Gastroesophageal sphincter (tissue), 4 donors: ENCODE data around the gene S100A14. TPM values are rescaled to one million over a fixed set of nuclear protein-coding genes. Genes with fewer than 3 reads are reported as not detected.

Source experiments
- ATAC-seq: fragments of 150-250 bp; one replicate; pipeline ENCODE4 v1.9.1; 2016; ENCODE audit warnings: mild to moderate bottlenecking, moderate library complexity
- H3K27ac ChIP-seq, 4 donors: fragments of 200-600 bp; sonication (generic) in 3 of 4; 1 replicate in 3 of 4; 2 replicates in 1 of 4; pipeline ENCODE4 v1.5.1; 2016 to 2019
- H3K27me3 ChIP-seq: fragments of 200-600 bp; sonication (generic); one replicate; pipeline ENCODE4 v1.5.1; 2019
- H3K36me3 ChIP-seq, 2 donors: fragments of 200-600 bp; sonication (generic); one replicate each; pipeline ENCODE4 v1.5.1; 2019; ENCODE audit warnings: control low read depth in 1 of 2
- H3K4me1 ChIP-seq, 3 donors: fragments of 200-600 bp; sonication (generic); 1 replicate in 2 of 3; 2 replicates in 1 of 3; pipeline ENCODE4 v1.5.1; 2016 to 2019; ENCODE audit warnings: control low read depth in 2 of 3
- H3K4me3 ChIP-seq, 2 donors: fragments of 200-600 bp; sonication (generic); one replicate each; pipeline ENCODE4 v1.5.1; 2019; ENCODE audit warnings: mild to moderate bottlenecking in 1 of 2, moderate library complexity in 1 of 2
- H3K9me3 ChIP-seq, 3 donors: fragments of 200-600 bp; sonication (generic); one replicate each; pipeline ENCODE4 v1.5.1; 2017 to 2019; ENCODE audit warnings: control low read depth in 2 of 3
- EP300 ChIP-seq: sonication (generic); formaldehyde crosslinking; IDR thresholded peaks from one replicate; pipeline ENCODE4 v1.6.1; 2017; ENCODE audit warnings: antibody characterized with exemption, mild to moderate bottlenecking
- POLR2A ChIP-seq, 2 donors: fragments of 450-650 bp; IDR thresholded peaks; one replicate each; pipeline ENCODE4 v1.6.1; 2017; ENCODE audit warnings: antibody characterized with exemption in 2 of 2, mild to moderate bottlenecking in 2 of 2, moderate library complexity in 1 of 2
- POLR2AphosphoS5 ChIP-seq: sonication (generic); formaldehyde crosslinking; IDR thresholded peaks from one replicate; pipeline ENCODE4 v1.6.1; 2017; ENCODE audit warnings: antibody characterized with exemption
- WGBS, 2 donors: methylation state at CpG; one replicate each; pipeline ENCODE4 v1.1.5; 2018; ENCODE audit warnings: low coverage in 1 of 2; 5-methylcytosine and 5-hydroxymethylcytosine counted together
- total RNA-seq, 4 donors: library from RNA; depleted of rRNA; stranded (reverse); fragments of >200 nt; gene quantifications; one replicate each; pipeline ENCODE4 v1.1.0, GENCODE V29; 2016
- TF ChIP-seq, protein P1 (sequence below), 4 experiments: fragments of 200-600 bp in 2 of 4; fragments of 450-650 bp in 2 of 4; sonication (generic) in 1 of 4; IDR thresholded peaks; one replicate each; pipeline ENCODE4 v1.5.1; 2017 to 2019; ENCODE audit warnings: antibody characterized with exemption in 4 of 4, mild to moderate bottlenecking in 2 of 4, moderate library complexity in 2 of 4

The S100A14 gene
- total RNA-seq, 4 donors from 2014 or later, result 0.85 to 82.1 (median 5.0) TPM

DNA sequence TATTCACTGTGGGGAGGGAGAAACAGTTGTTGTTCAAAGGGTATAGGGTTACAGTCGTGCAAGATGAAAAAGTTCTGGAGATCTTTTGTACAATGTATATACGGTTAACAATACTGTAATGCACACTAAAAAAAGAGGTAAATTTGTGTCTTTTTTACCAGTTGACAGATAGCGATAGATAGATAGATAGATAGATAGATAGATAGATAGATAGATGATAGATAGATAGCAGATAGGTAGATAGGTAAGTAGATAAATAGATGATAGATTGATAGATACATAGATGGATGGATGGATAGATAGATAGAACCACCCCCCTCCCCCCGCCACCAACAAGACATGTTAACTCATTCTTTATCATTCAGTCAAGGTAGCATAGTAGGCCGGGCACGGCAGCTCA, 13.4 kb downstream of the S100A14 start:
- Histone ChIP-seq H3K27ac (no peak overlapping the region), H3K36me3 (peaks cover 0 to 28% of the 10 kb centered on the region in 2 donors), H3K9me3 (no peaks in the 10 kb centered on the region), H3K4me1 (peaks cover 0 to 7% (median 0%) of the 10 kb centered on the region in 3 donors), H3K27me3 (no peaks in the 10 kb centered on the region), H3K4me3 (no peak overlapping the region)
- ATAC-seq, result no peak
- WGBS, 2 donors, result 88 to 91% methylated on average over 4 to 6 of the region's 6 CpGs
- TF ChIP-seq EP300, result no peak
- TF ChIP-seq, protein P1, sequence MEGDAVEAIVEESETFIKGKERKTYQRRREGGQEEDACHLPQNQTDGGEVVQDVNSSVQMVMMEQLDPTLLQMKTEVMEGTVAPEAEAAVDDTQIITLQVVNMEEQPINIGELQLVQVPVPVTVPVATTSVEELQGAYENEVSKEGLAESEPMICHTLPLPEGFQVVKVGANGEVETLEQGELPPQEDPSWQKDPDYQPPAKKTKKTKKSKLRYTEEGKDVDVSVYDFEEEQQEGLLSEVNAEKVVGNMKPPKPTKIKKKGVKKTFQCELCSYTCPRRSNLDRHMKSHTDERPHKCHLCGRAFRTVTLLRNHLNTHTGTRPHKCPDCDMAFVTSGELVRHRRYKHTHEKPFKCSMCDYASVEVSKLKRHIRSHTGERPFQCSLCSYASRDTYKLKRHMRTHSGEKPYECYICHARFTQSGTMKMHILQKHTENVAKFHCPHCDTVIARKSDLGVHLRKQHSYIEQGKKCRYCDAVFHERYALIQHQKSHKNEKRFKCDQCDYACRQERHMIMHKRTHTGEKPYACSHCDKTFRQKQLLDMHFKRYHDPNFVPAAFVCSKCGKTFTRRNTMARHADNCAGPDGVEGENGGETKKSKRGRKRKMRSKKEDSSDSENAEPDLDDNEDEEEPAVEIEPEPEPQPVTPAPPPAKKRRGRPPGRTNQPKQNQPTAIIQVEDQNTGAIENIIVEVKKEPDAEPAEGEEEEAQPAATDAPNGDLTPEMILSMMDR (IDR thresholded peaks at IDR 0.05), result no peak

DNA sequence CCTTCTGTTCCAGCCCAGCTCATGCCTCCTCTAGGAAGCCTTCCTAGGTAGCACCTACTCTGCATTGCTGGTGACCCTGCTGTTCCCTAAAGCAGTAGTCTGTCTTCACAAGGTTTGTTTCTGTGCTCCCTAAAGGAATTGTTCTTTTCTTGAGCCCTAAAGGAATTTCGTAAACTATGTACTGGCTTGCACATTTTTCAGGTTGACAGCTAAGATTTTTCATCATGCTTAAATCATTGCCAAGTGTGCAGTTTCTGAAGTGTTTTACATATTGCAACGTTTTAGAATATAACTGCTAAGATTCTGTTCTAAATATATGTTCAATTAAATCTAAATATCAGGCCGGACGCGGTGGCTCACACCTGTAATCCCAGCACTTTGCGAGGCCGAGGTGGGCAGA, 16.3 kb downstream of the S100A14 start:
- 80 to 87% methylated on average over 5 to 7 of the region's 7 CpGs for WGBS, 2 donors
- Histone ChIP-seq H3K27ac (no peak overlapping the region), H3K27me3 (no peaks in the 10 kb centered on the region), H3K9me3 (no peaks in the 10 kb centered on the region), H3K4me1 (no peaks in the 10 kb centered on the region), H3K4me3 (no peak overlapping the region), H3K36me3 (no peaks in the 10 kb centered on the region)
- ATAC-seq, result no peak
- TF ChIP-seq POLR2A (IDR thresholded peaks at IDR 0.05), result no peak
- TF ChIP-seq POLR2AphosphoS5, result no peak
- TF ChIP-seq EP300, result no peak
- TF ChIP-seq, protein P1 (IDR thresholded peaks at IDR 0.05), result no peak

DNA sequence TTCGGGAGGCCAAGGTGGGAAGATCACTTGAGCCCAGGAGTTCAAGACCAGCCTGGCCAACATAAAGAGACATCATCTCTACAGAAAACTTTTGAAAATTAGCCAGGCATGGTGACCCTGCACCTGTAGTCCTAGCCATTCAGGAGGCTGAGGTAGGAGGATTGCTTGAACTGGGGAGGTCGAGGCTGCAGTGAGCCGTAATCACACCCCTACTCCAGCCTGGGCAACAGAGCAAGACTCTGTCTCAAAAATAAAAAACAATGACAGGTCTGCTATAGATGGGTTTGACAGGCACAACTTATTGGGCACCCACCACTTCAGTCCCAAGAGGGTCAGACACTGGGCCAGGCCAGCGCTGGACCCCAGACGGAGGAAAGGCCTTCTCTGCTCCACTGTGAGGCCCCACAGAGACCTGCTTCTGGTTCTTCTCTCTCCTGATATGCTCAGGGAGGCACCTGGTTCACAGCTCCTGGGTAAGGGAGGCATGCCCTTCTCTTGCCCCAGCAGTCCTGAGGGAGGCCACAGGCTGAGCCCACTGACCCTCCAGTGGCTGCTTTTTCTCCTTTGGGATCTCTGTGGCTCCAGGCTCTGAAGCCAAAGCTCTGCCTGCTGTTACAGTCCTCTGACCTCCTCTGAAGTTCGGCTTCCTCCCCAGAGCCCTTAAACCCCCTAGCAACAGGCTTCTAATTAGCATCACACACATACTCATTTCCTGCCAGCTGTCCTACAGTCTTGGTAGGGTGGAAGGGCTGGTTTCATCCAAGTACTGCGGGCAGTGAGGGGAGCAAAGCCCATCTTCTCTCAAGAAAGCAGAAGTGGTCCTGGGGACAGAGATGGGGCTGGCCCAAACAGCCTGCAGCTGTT, 17.6 kb downstream of the S100A14 start:
- 71 to 76% methylated on average over 4 to 5 of the region's 7 CpGs for WGBS, 2 donors
- ATAC-seq, result peak; percentile 48

DNA sequence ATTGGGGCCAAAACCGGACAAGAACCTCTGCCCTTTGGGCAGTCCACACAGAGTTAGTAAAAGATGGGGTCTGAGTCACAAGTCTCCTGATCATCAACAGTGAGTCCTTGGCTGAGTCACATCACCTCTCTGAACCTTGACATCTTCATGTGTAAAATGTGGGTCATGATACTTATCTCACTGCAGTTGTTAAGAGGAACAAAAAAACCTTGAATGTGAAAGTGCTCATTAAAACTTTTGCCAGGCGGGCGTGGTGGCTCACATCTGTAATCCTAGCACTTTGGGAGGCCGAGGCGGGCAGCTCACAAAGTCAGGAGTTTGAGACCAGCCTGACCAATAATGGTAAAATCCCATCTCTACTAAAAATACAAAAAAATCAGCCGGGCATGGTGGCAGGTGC, 18.9 kb downstream of the S100A14 start:
- Histone ChIP-seq H3K9me3 (no peaks in the 10 kb centered on the region), H3K27me3 (no peaks in the 10 kb centered on the region), H3K4me1 (no peaks in the 10 kb centered on the region), H3K4me3 (no peak overlapping the region), H3K27ac (no peak overlapping the region), H3K36me3 (no peaks in the 10 kb centered on the region)
- ATAC-seq, result no peak
- TF ChIP-seq POLR2A (IDR thresholded peaks at IDR 0.05) (no peak), POLR2AphosphoS5 (no peak), EP300 (no peak)
- TF ChIP-seq, protein P1 (IDR thresholded peaks at IDR 0.05), result no peak
- 84 to 91% methylated on average over 2 to 6 of the region's 6 CpGs for WGBS, 2 donors

More for the DNA sequence above, 17.6 kb downstream of the S100A14 start:
- H3K4me3 ChIP-seq, result no peak overlapping the region
- H3K9me3 ChIP-seq, result no peaks in the 10 kb centered on the region
- H3K27ac ChIP-seq, result no peak overlapping the region
- TF ChIP-seq EP300, result no peak
- TF ChIP-seq, protein P1 (IDR thresholded peaks at IDR 0.05), result no peak
- no peak for TF ChIP-seq POLR2AphosphoS5
- no peak for TF ChIP-seq POLR2A (IDR thresholded peaks at IDR 0.05)
- H3K4me1 ChIP-seq, result no peaks in the 10 kb centered on the region
- H3K27me3 ChIP-seq, result no peaks in the 10 kb centered on the region
- no peaks in the 10 kb centered on the region for H3K36me3 ChIP-seq

DNA sequence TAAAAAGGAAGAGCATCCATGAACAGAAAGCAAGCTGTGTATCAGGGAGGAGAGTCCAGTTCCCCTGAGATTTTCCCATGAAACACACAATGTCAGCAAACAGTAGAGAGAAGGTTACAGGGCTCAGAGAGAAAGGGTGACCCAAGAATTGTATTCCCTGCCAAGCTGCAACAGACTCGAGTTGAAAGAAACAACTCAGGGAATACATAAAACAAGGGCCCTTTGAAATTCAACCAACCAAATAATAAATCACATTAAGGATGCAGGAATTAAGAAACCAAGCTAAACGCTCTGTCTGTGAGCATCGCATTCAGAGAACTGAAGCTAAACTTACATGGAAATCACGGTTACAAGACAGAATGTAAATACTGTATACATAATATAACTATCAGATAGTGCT, 23.4 kb downstream of the S100A14 start:
- H3K27me3 ChIP-seq, result no peaks in the 10 kb centered on the region
- WGBS, 2 donors, result 49 to 58% methylated on average over 4 of the region's 4 CpGs
- no peaks in the 10 kb centered on the region for H3K4me1 ChIP-seq
- ATAC-seq, result no peak
- no peak overlapping the region for H3K4me3 ChIP-seq
- no peaks in the 10 kb centered on the region for H3K9me3 ChIP-seq
- H3K36me3 ChIP-seq, result no peaks in the 10 kb centered on the region
- no peak for TF ChIP-seq POLR2A (IDR thresholded peaks at IDR 0.05)
- TF ChIP-seq, protein P1 (IDR thresholded peaks at IDR 0.05), result no peak
- H3K27ac ChIP-seq, result no peak overlapping the region
